Omental fat pad (tissue), 4 donors: ENCODE data around the gene BRSK1. TPM values are rescaled to one million over a fixed set of nuclear protein-coding genes. Genes with fewer than 3 reads are reported as not detected.

Experiments used
- ATAC-seq: fragments of 150-250 bp; one replicate; pipeline ENCODE4 v1.9.1; 2016; ENCODE audit warnings: mild to moderate bottlenecking, moderate library complexity; ENCODE audit not compliant: low FRiP score
- DNase-seq: peaks from one replicate; pipeline ENCODE4 v3.0.0-alpha.2; 2019; ENCODE audit warnings: low spot score
- total RNA-seq, 4 donors: library from RNA; depleted of rRNA; stranded (reverse); fragments of >200 nt; gene quantifications; one replicate each; pipeline ENCODE4 v1.1.0, GENCODE V29; 2016
- TF ChIP-seq, protein P1 (sequence below), 3 donors: fragments of 450-650 bp; IDR thresholded peaks; one replicate each; pipeline ENCODE4 v1.5.1; 2016 to 2017; ENCODE audit warnings: antibody characterized with exemption in 3 of 3, mild to moderate bottlenecking in 3 of 3, moderate library complexity in 2 of 3

Gene BRSK1
- total RNA-seq, 4 donors from 2014 or later: 0.19 to 2.1 TPM; not detected in 2

DNA sequence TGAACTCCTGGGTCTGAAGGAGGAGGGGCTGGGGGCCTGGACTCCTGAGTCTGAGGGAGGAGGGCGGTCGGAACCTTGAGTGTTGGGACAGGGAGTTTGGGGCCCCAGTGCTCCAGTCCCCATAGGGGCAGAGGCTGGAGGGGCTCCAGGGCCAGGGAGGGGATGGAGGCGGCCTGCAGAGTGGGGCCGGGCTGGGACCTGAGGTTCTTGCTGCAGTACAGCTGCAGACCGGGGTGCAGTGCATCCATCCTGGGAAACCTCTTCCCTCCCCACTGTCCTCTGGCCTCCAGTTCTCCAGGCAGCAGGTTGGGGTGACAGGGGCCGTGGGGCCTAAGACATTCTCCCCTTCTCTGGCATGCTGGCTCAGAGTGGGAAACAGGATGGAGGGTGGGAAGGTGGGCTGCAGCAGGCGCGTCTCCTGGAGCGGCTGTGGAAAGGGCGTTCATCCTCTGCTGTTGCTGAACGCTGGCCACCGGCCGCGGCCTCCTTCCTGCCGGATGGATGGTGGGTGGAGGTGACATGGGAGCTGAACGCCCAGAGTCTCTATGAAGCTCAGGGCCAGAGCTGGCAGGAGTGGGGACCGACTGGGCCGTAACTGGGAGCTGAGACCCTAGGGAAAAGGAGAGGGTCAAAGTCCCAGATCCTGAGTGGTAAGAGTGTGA, 1.6 kb downstream of the BRSK1 start:
- no peak for DNase-seq
- TF ChIP-seq, protein P1, sequence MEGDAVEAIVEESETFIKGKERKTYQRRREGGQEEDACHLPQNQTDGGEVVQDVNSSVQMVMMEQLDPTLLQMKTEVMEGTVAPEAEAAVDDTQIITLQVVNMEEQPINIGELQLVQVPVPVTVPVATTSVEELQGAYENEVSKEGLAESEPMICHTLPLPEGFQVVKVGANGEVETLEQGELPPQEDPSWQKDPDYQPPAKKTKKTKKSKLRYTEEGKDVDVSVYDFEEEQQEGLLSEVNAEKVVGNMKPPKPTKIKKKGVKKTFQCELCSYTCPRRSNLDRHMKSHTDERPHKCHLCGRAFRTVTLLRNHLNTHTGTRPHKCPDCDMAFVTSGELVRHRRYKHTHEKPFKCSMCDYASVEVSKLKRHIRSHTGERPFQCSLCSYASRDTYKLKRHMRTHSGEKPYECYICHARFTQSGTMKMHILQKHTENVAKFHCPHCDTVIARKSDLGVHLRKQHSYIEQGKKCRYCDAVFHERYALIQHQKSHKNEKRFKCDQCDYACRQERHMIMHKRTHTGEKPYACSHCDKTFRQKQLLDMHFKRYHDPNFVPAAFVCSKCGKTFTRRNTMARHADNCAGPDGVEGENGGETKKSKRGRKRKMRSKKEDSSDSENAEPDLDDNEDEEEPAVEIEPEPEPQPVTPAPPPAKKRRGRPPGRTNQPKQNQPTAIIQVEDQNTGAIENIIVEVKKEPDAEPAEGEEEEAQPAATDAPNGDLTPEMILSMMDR (IDR thresholded peaks at IDR 0.05): no peak
- no peak for ATAC-seq

DNA sequence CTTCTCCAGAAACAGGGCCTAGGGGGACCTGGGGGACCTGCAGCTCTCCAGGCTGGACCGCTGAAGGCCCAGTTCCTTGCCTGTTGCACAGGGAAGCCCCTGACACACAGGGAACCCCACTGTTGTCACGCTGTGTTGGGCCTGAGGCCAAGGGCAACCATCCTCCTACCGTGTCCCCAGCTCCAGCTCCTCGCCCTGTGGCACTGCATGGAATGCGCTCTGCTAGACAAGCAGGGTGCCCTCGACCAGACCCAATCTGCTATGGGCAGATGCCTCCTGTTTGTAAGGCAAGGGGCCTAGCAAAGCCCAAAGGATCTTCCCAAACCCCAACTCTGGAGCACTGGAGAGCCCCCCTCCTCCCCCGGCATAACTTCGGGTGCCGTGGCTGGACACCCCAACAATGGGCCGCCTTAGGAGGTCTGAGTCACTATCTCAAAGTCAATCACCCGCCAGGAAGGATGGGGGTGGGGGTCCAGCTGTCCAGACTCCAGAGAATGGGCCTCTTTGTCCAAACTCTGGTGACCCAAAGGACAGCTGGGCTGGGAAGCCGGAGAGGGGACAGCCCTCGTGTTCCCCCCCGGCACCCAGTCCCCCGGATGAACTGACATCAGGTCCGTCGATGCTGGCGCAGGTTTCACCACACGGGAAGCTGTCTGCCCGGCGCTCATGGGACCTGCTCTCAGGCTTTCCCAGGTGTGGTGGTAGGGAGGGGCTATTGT, 3.7 kb downstream of the BRSK1 start:
- TF ChIP-seq, protein P1 (IDR thresholded peaks at IDR 0.05): no peak
- DNase-seq: no peak
- no peak for ATAC-seq

- TF ChIP-seq, protein P1 (IDR thresholded peaks at IDR 0.05): no peak
- no peak for DNase-seq
- ATAC-seq: no peak
Observed at GRCh38 chr19:55289117-55289796, 5.5 kb downstream of the BRSK1 start.

- no peak for ATAC-seq
- TF ChIP-seq, protein P1 (IDR thresholded peaks at IDR 0.05): no peak
Observed at GRCh38 chr19:55297267-55297666, 13.5 kb downstream of the BRSK1 start.

GRCh38 chr19:55299991-55300390, 16.2 kb downstream of the BRSK1 start:
- ATAC-seq: no peak
- no peak for DNase-seq
- TF ChIP-seq, protein P1 (IDR thresholded peaks at IDR 0.05): no peak

More at GRCh38 chr19:55297267-55297666, 13.5 kb downstream of the BRSK1 start:
- no peak for DNase-seq

- ATAC-seq: no peak
- TF ChIP-seq, protein P1 (IDR thresholded peaks at IDR 0.05): no peak
- no peak for DNase-seq
Observed at GRCh38 chr19:55300886-55301458, 17.2 kb downstream of the BRSK1 start.
